H1 (cell line): ENCODE measurements around the gene KRT77. TPM values are rescaled to one million over a fixed set of nuclear protein-coding genes. Genes with fewer than 3 reads are reported as not detected.

Source experiments
- CTCF ChIA-PET: fragments of 300-600 bp; sonication (Branson Sonifier 250); formaldehyde crosslinking; loops from one replicate; lab custom pipeline; 2021; ENCODE audit not compliant: partially characterized antibody; lab: Charles Lee
- POLR2A ChIA-PET: fragments of 300-600 bp; sonication (Branson Sonifier 250); formaldehyde crosslinking; loops from one replicate; lab custom pipeline; 2021; ENCODE audit warnings: inconsistent platforms; ENCODE audit not compliant: partially characterized antibody; lab: Charles Lee
- DNase-seq, 2 experiments: peaks; one replicate each; pipeline versions ENCODE4 v3.0.0 to v3.0.0-alpha.2; 2010 to 2022; ENCODE audit warnings: low spot score in 2 of 2, low read depth in 1 of 2, mixed read lengths in 1 of 2
- FAIRE-seq: peaks from 2 replicates; lab custom pipeline; 2011; peaks lifted over from hg19 to GRCh38; lab: Jason Lieb, UNC
- H2AFZ ChIP-seq: 2 replicates; pipeline ENCODE4 v1.8.1; 2012; ENCODE audit warnings: low read length, inconsistent platforms
- H2AK5ac ChIP-seq: 2 replicates; pipeline ENCODE4 v1.6.1; 2013; ENCODE audit warnings: low read depth, low read length
- H2BK120ac ChIP-seq: replicated peaks from 2 replicates; pipeline ENCODE3; 2013; ENCODE audit warnings: low read depth, low read length, inconsistent platforms
- H2BK12ac ChIP-seq: 2 replicates; pipeline ENCODE4 v1.6.1; 2013; ENCODE audit warnings: low read depth, low read length
- H2BK15ac ChIP-seq: 2 replicates; pipeline ENCODE4 v1.6.1; 2013; ENCODE audit warnings: low read length
- H2BK20ac ChIP-seq: 2 replicates; pipeline ENCODE4 v1.6.1; 2013; ENCODE audit warnings: low read length
- H2BK5ac ChIP-seq: 2 replicates; pipeline ENCODE4 v1.6.1; 2013; ENCODE audit warnings: low read depth, low read length
- H3K14ac ChIP-seq: 2 replicates; pipeline ENCODE4 v1.6.1; 2013; ENCODE audit warnings: inconsistent platforms; ENCODE audit not compliant: insufficient read length
- H3K18ac ChIP-seq: 2 replicates; pipeline ENCODE4 v1.6.1; 2013; ENCODE audit warnings: low read length; ENCODE audit errors: extremely low read depth
- H3K23ac ChIP-seq: 2 replicates; pipeline ENCODE4 v1.6.1; 2013; ENCODE audit warnings: inconsistent platforms; ENCODE audit not compliant: insufficient read length
- H3K23me2 ChIP-seq: 2 replicates; pipeline ENCODE4 v1.6.1; 2013; ENCODE audit warnings: low read depth, low read length
- H3K27ac ChIP-seq: 2 replicates; pipeline ENCODE4 v1.6.1; 2011; ENCODE audit warnings: low read depth, low read length, inconsistent platforms
- H3K27me3 ChIP-seq, 4 experiments: replicated peaks in 1 of 4; 1 replicate in 1 of 4; 2 replicates in 3 of 4; pipeline versions ENCODE4 v1.6.1 to v1.8.1; 2011 to 2013; ENCODE audit warnings: low read length in 3 of 4, mild to moderate bottlenecking in 3 of 4, inconsistent platforms in 2 of 4, mixed read lengths in 2 of 4, moderate library complexity in 1 of 4; ENCODE audit not compliant: control insufficient read depth in 3 of 4, insufficient read depth in 3 of 4; ENCODE audit errors: extremely low read depth in 1 of 4
- H3K36me3 ChIP-seq, 4 experiments: 2 replicates each; pipeline versions ENCODE4 v1.6.1 to v1.8.1; 2011 to 2013; ENCODE audit warnings: mild to moderate bottlenecking in 4 of 4, low read length in 3 of 4, moderate library complexity in 2 of 4, control low read depth in 1 of 4, inconsistent platforms in 1 of 4; ENCODE audit not compliant: insufficient read depth in 4 of 4, control insufficient read depth in 2 of 4
- H3K4ac ChIP-seq: replicated peaks from 2 replicates; pipeline ENCODE3; 2013; ENCODE audit warnings: low read length, low read depth, mixed read lengths, inconsistent platforms; ENCODE audit not compliant: insufficient read length
- H3K4me1 ChIP-seq, 4 experiments: replicated peaks in 1 of 4; 1 replicate in 1 of 4; 2 replicates in 3 of 4; pipeline versions ENCODE4 v1.6.1 to v1.8.1; 2011 to 2013; ENCODE audit warnings: low read length in 3 of 4, inconsistent platforms in 2 of 4, mixed read lengths in 1 of 4; ENCODE audit not compliant: insufficient read depth in 4 of 4, control insufficient read depth in 3 of 4
- H3K4me2 ChIP-seq, 2 experiments: 2 replicates each; pipeline versions ENCODE4 v1.6.1 to v1.8.1; 2011 to 2013; ENCODE audit warnings: low read depth in 2 of 2, low read length in 2 of 2, control low read depth in 1 of 2, inconsistent platforms in 1 of 2, mild to moderate bottlenecking in 1 of 2; ENCODE audit not compliant: insufficient read depth in 1 of 2
- H3K4me3 ChIP-seq, 4 experiments: fragments of 200-600, 300-600 bp in 1 of 4; sonication (generic), shearing (Covaris generic), sonication (Bioruptor Twin) in 1 of 4; 2 replicates each; pipeline versions ENCODE4 v1.5.1 to v1.8.1; 2011 to 2016; ENCODE audit warnings: low read length in 4 of 4, low read depth in 3 of 4, control low read depth in 2 of 4, inconsistent platforms in 2 of 4, mild to moderate bottlenecking in 2 of 4, mixed read lengths in 1 of 4, moderate library complexity in 1 of 4; ENCODE audit not compliant: insufficient read depth in 2 of 4; ENCODE audit errors: extremely low read depth in 1 of 4
- H3K56ac ChIP-seq: replicated peaks from 2 replicates; pipeline ENCODE3; 2013; ENCODE audit warnings: low read depth, mild to moderate bottlenecking, mixed read lengths, low read length, inconsistent platforms; ENCODE audit not compliant: insufficient read length
- H3K79me1 ChIP-seq: 2 replicates; pipeline ENCODE4 v1.6.1; 2013; ENCODE audit warnings: low read depth, low read length, control low read depth
- H3K79me2 ChIP-seq, 2 experiments: 2 replicates each; pipeline versions ENCODE4 v1.6.1 to v1.8.1; 2012 to 2013; ENCODE audit warnings: low read length in 2 of 2, mild to moderate bottlenecking in 2 of 2, inconsistent platforms in 1 of 2; ENCODE audit not compliant: insufficient read depth in 2 of 2, control insufficient read depth in 1 of 2
- H3K9ac ChIP-seq, 4 experiments: replicated peaks in 1 of 4; 1 replicate in 1 of 4; 2 replicates in 3 of 4; pipeline versions ENCODE4 v1.6.1 to v1.8.1; 2011 to 2013; ENCODE audit warnings: low read depth in 3 of 4, low read length in 3 of 4, control low read depth in 2 of 4, mild to moderate bottlenecking in 2 of 4, moderate library complexity in 2 of 4, inconsistent platforms in 1 of 4; ENCODE audit errors: extremely low read depth in 1 of 4
- H3K9me3 ChIP-seq, 2 experiments: 2 replicates each; pipeline versions ENCODE4 v1.6.1 to v1.8.1; 2012 to 2013; ENCODE audit warnings: mild to moderate bottlenecking in 2 of 2, moderate library complexity in 2 of 2, control low read depth in 1 of 2, inconsistent platforms in 1 of 2, low read depth in 1 of 2, low read length in 1 of 2, mixed read lengths in 1 of 2; ENCODE audit not compliant: insufficient read depth in 2 of 2
- H4K20me1 ChIP-seq, 2 experiments: replicated peaks in 1 of 2; 2 replicates each; pipeline versions ENCODE3 to v1.8.1; 2011 to 2013; ENCODE audit warnings: inconsistent platforms in 2 of 2, low read length in 2 of 2, mild to moderate bottlenecking in 1 of 2; ENCODE audit not compliant: insufficient read depth in 2 of 2, control insufficient read depth in 1 of 2
- H4K5ac ChIP-seq: 2 replicates; pipeline ENCODE4 v1.6.1; 2013; ENCODE audit warnings: low read length, low read depth, mixed read lengths, inconsistent platforms; ENCODE audit not compliant: insufficient read length
- H4K8ac ChIP-seq: 2 replicates; pipeline ENCODE4 v1.8.0; 2013; ENCODE audit warnings: mild to moderate bottlenecking, moderate library complexity, low read length, inconsistent platforms; ENCODE audit not compliant: insufficient read depth; ENCODE audit errors: extremely low read depth
- H4K91ac ChIP-seq: replicated peaks from 2 replicates; pipeline ENCODE3; 2013; ENCODE audit warnings: low read length, mixed read lengths, inconsistent platforms; ENCODE audit not compliant: insufficient read length
- BCL11A ChIP-seq, 2 experiments: IDR thresholded peaks; one replicate each; pipeline ENCODE4 v1.6.1; 2011; ENCODE audit warnings: low read depth in 2 of 2, low read length in 2 of 2, mild to moderate bottlenecking in 2 of 2
- BRCA1 ChIP-seq: IDR thresholded peaks from 2 replicates; pipeline ENCODE4 v1.6.1; 2012; ENCODE audit warnings: low read depth, low read length, improper control_type of control experiment
- CREB1 ChIP-seq: IDR thresholded peaks from 2 replicates; pipeline ENCODE4 v1.6.1; 2012; ENCODE audit warnings: inconsistent platforms
- CTBP2 ChIP-seq: IDR thresholded peaks from 2 replicates; pipeline ENCODE4 v1.7.0; 2011; ENCODE audit warnings: borderline replicate concordance, mild to moderate bottlenecking, moderate library complexity, mixed read lengths, low read length; ENCODE audit not compliant: insufficient read depth, insufficient read length
- FOSL1 ChIP-seq: IDR thresholded peaks from 2 replicates; pipeline ENCODE4 v1.6.1; 2011; ENCODE audit warnings: mild to moderate bottlenecking, low read depth, low read length, moderate library complexity; ENCODE audit not compliant: insufficient read depth
- GABPA ChIP-seq: IDR thresholded peaks from 2 replicates; pipeline ENCODE4 v1.6.1; 2011; ENCODE audit warnings: mild to moderate bottlenecking, low read length, moderate library complexity, borderline replicate concordance; ENCODE audit not compliant: insufficient read depth
- GTF2F1 ChIP-seq: IDR thresholded peaks from 2 replicates; pipeline ENCODE4 v1.6.1; 2012; ENCODE audit warnings: low read depth, low read length, improper control_type of control experiment, borderline replicate concordance
- KDM5A ChIP-seq: fragments of 200-600 bp; IDR thresholded peaks from 2 replicates; pipeline ENCODE4 v1.7.1; 2012; ENCODE audit warnings: mild to moderate bottlenecking, low read length, inconsistent platforms, mixed read lengths
- SIX5 ChIP-seq: IDR thresholded peaks from 2 replicates; pipeline ENCODE4 v1.6.1; 2011; ENCODE audit warnings: mild to moderate bottlenecking, low read depth, low read length
- SP4 ChIP-seq: IDR thresholded peaks from 2 replicates; pipeline ENCODE4 v1.6.1; 2012; ENCODE audit warnings: low read length, inconsistent platforms
- TBP ChIP-seq: IDR thresholded peaks from 2 replicates; pipeline ENCODE4 v1.6.1; 2011; ENCODE audit warnings: low read depth, low read length, improper control_type of control experiment
- TCF12 ChIP-seq: IDR thresholded peaks from 2 replicates; pipeline ENCODE4 v1.6.1; 2011; ENCODE audit warnings: low read depth, mild to moderate bottlenecking, low read length
- TEAD4 ChIP-seq: IDR thresholded peaks from 2 replicates; pipeline ENCODE4 v1.6.1; 2012; ENCODE audit warnings: low read depth, low read length, inconsistent platforms, mixed read lengths
- USF2 ChIP-seq: IDR thresholded peaks from 2 replicates; pipeline ENCODE4 v1.6.1; 2011; ENCODE audit warnings: low read length, improper control_type of control experiment
- YY1 ChIP-seq: IDR thresholded peaks from 2 replicates; pipeline ENCODE4 v1.6.1; 2011; ENCODE audit warnings: low read depth, mild to moderate bottlenecking, low read length
- WGBS, 2 experiments: shearing (Covaris generic) in 1 of 2; methylation state at CpG; one replicate each; pipeline versions ENCODE4 v1.1.6 to v1.1.7; 2013 to 2015; ENCODE audit warnings: low lambda C conversion rate in 2 of 2, mixed read lengths in 2 of 2, inconsistent platforms in 1 of 2, low coverage in 1 of 2, missing lambda C conversion rate in 1 of 2; ENCODE audit not compliant: insufficient replicate concordance in 2 of 2, insufficient coverage in 1 of 2, insufficient read length in 1 of 2; ENCODE audit errors: extremely low coverage in 1 of 2, missing lambda C conversion rate in 1 of 2; 5-methylcytosine and 5-hydroxymethylcytosine counted together
- polyA plus RNA-seq, 7 experiments: library from polyadenylated mRNA; depleted of rRNA in 3 of 7; stranded (reverse) in 5 of 7; unstranded in 2 of 7; fragments of >200 nt in 5 of 7; fragments of 200-250 nt in 2 of 7; gene quantifications; 1 replicate in 5 of 7; 2 replicates in 1 of 7; 4 replicates in 1 of 7; pipeline versions ENCODE4 v1.2.1 to v1.2.3, GENCODE V29; 2011 to 2013; ENCODE audit warnings: missing spikeins in 2 of 7, mixed read lengths in 2 of 7
- total RNA-seq: library from RNA; stranded (reverse); fragmentation: NEBNext Ultra II Directional; extraction: Animal tissue kit (Norgen Biotek cat#: 25700); gene quantifications from 2 replicates; pipeline ENCODE4 v1.2.1, GENCODE V29; 2021

Gene KRT77
- total and polyA plus RNA-seq, 2 of the 8 experiments (the other 6 are each of a cell fraction or from before 2014, with no cell fraction given), result 0.02 TPM; not detected in 1

GRCh38 chr12:52702338-52702737 is 986 bp downstream of the KRT77 start:
- no peak overlapping the region for H2AK5ac ChIP-seq
- no peak overlapping the region for H3K4me3 ChIP-seq
- no peak overlapping the region for H3K4ac ChIP-seq
- no peak overlapping the region for H3K4me2 ChIP-seq
- no peak overlapping the region for H3K27ac ChIP-seq
- no peaks in the 10 kb centered on the region for H3K9me3 ChIP-seq
- H4K20me1 ChIP-seq, result no peaks in the 10 kb centered on the region
- peaks cover 4% of the 10 kb centered on the region; the same call in 1 of the 2 replicates for H3K23me2 ChIP-seq
- no peak overlapping the region for H3K9ac ChIP-seq
- H2BK15ac ChIP-seq, result no peak overlapping the region
- H4K91ac ChIP-seq, result no peak overlapping the region
- no peaks in the 10 kb centered on the region for H3K79me2 ChIP-seq
- CTCF ChIA-PET, result interaction anchor here (1.2 to 1.4 kb wide), 2 partner anchors 13 to 163 kb away, joined by 3 read pairs; no protein-coding TSS in a partner anchor
- no peak overlapping the region for H2BK12ac ChIP-seq
- 92 to 100% methylated on average over 1 to 2 of the region's 2 CpGs for WGBS, 2 experiments
- no peak overlapping the region for H2BK120ac ChIP-seq
- no peaks in the 10 kb centered on the region for H3K36me3 ChIP-seq
- H3K4me1 ChIP-seq, result no peaks in the 10 kb centered on the region; a peak in 1 of 7 replicates
- H2BK20ac ChIP-seq, result no peak overlapping the region
- no peak overlapping the region for H4K5ac ChIP-seq
- H3K23ac ChIP-seq, result no peak overlapping the region
- no peak overlapping the region for H2AFZ ChIP-seq
- H3K14ac ChIP-seq, result no peak overlapping the region
- peak overlapping the region; percentile 96 for H3K56ac ChIP-seq
- DNase-seq (no peak), FAIRE-seq (no peak)
- no peaks in the 10 kb centered on the region; a peak in 1 of 7 replicates for H3K27me3 ChIP-seq
- H2BK5ac ChIP-seq, result no peak overlapping the region
- no peak overlapping the region for H4K8ac ChIP-seq
- no peaks in the 10 kb centered on the region; the same call in 1 of the 2 replicates for H3K79me1 ChIP-seq
- no peak overlapping the region for H3K18ac ChIP-seq
- POLR2A ChIA-PET, result no interaction called here
- TF ChIP-seq FOSL1 (no peak), TCF12 (no peak), CREB1 (no peak), BRCA1 (no peak), CTBP2 (no peak), YY1 (no peak), USF2 (no peak), BCL11A (IDR thresholded peaks at IDR 0.05; ENCODE audit: low read depth in 2 of 2, low read length in 2 of 2) (no peak), TBP (no peak), SP4 (no peak), GTF2F1 (no peak), KDM5A (no peak), GABPA (no peak), SIX5 (no peak), TEAD4 (no peak)
